HepG2 (cell line): Measurements from ENCODE around the gene ZSCAN31. TPM values are rescaled to one million over a fixed set of nuclear protein-coding genes. Genes with fewer than 3 reads are reported as not detected.

Source experiments
- EHMT2 ChIP-seq: fragments of 200-600 bp; sonication (generic); IDR thresholded peaks from 2 replicates; pipeline ENCODE4 v1.7.0; 2017; ENCODE audit warnings: antibody characterized with exemption, low read depth, low read length, borderline replicate concordance
- MXD3 ChIP-seq: IDR thresholded peaks from 2 replicates; pipeline ENCODE4 v1.6.1; 2016; ENCODE audit warnings: mild to moderate bottlenecking, missing biosample characterization, missing genetic modification reagents
- PBX3 ChIP-seq: sonication (generic); formaldehyde crosslinking; IDR thresholded peaks from 2 replicates; pipeline ENCODE4 v1.8.1; 2023; ENCODE audit warnings: missing genetic modification reagents, inconsistent platforms, borderline replicate concordance
- SRSF4 ChIP-seq: fragments of 200-400 bp; formaldehyde crosslinking; IDR thresholded peaks from one replicate; pipeline ENCODE4 v1.6.1; 2018; ENCODE audit warnings: mild to moderate bottlenecking, low read depth, low read length, moderate library complexity; ENCODE audit not compliant: poor library complexity, severe bottlenecking
- ZBTB34 ChIP-seq: sonication (generic); formaldehyde crosslinking; IDR thresholded peaks from 2 replicates; pipeline ENCODE4 v1.8.0; 2022; ENCODE audit warnings: mild to moderate bottlenecking, missing genetic modification reagents
- ZBTB4 ChIP-seq: sonication (generic); formaldehyde crosslinking; IDR thresholded peaks from 2 replicates; pipeline ENCODE4 v1.4.0; 2020; ENCODE audit warnings: missing genetic modification reagents, mild to moderate bottlenecking, borderline replicate concordance
- ZNF280B ChIP-seq: sonication (generic); formaldehyde crosslinking; IDR thresholded peaks from 2 replicates; pipeline ENCODE4 v1.5.0; 2020; ENCODE audit warnings: missing genetic modification reagents, mild to moderate bottlenecking, borderline replicate concordance
- ZNF329 ChIP-seq: sonication (generic); formaldehyde crosslinking; IDR thresholded peaks from 2 replicates; pipeline ENCODE4 v1.9.0; 2021; ENCODE audit warnings: low read depth, mild to moderate bottlenecking, missing genetic modification reagents
- ZNF569 ChIP-seq: sonication (generic); formaldehyde crosslinking; IDR thresholded peaks from 2 replicates; pipeline ENCODE4 v1.5.0; 2020; ENCODE audit warnings: mild to moderate bottlenecking, missing genetic modification reagents, moderate library complexity, borderline replicate concordance
- ZNF598 ChIP-seq: sonication (generic); formaldehyde crosslinking; IDR thresholded peaks from 2 replicates; pipeline ENCODE4 v1.5.1; 2020; ENCODE audit warnings: mild to moderate bottlenecking, missing genetic modification reagents, borderline replicate concordance
- ZNF678 ChIP-seq: sonication (generic); formaldehyde crosslinking; IDR thresholded peaks from 2 replicates; pipeline ENCODE4 v1.4.0; 2020; ENCODE audit warnings: mild to moderate bottlenecking, missing genetic modification reagents
- ZSCAN5A ChIP-seq: sonication (generic); formaldehyde crosslinking; IDR thresholded peaks from 2 replicates; pipeline ENCODE4 v1.8.0; 2022; ENCODE audit warnings: mild to moderate bottlenecking, missing genetic modification reagents, borderline replicate concordance
- polyA plus RNA-seq, 8 experiments: library from polyadenylated mRNA; depleted of rRNA in 3 of 8; stranded (reverse) in 7 of 8; unstranded in 1 of 8; fragments of >200 nt; fragmentation: Illumina TruSeq in 4 of 8; extraction: Trizol in 4 of 8; gene quantifications; 2 replicates each; pipeline versions ENCODE4 v1.2.1 to v1.2.3, GENCODE V29; 2011 to 2016; ENCODE audit warnings: low read depth in 4 of 8, missing spikeins in 1 of 8, mixed read lengths in 1 of 8; ENCODE audit not compliant: insufficient read depth in 1 of 8
- total RNA-seq, 5 experiments: library from RNA; depleted of rRNA; stranded (reverse); fragments of >200 nt; fragmentation: Illumina TruSeq; extraction: Trizol; gene quantifications; 2 replicates each; pipeline ENCODE4 v1.2.3, GENCODE V29; 2016; ENCODE audit warnings: low read depth in 1 of 5

Gene ZSCAN31
- total and polyA plus RNA-seq, 2 of the 13 experiments (the other 11 are each of a cell fraction or from before 2014, with no cell fraction given) = 5.3 to 6.2 TPM

- TF ChIP-seq PBX3 (no peak; the same call in 1 of the 2 replicates), SRSF4 (no peak), ZNF678 (CRISPR knock-in tag) (0 out of 2 replicates have a peak, but pooled peaks have one; percentile 54), ZNF569 (0 out of 2 replicates have a peak, but pooled peaks have one; percentile 49), ZSCAN5A (CRISPR knock-in tag) (peak; percentile 98; the same call in 1 of the 2 replicates), ZBTB34 (peak; percentile 88; the same call in 1 of the 2 replicates), ZBTB4 (CRISPR knock-in tag) (peak; percentile 90), MXD3 (peak; percentile 84; the same call in 1 of the 2 replicates), ZNF280B (peak; percentile 88; the same call in 1 of the 2 replicates), ZNF329 (CRISPR knock-in tag) (0 out of 2 replicates have a peak, but pooled peaks have one; percentile 30), ZNF598 (peak; percentile 97), EHMT2 (peak; percentile 68; the same call in 1 of the 2 replicates)
These were observed 47.5 kb upstream of the ZSCAN31 start (continued) for GRCh38 chr6:28383235-28384142.
